ENCODE measurements around the gene TMEM115.

DNA sequence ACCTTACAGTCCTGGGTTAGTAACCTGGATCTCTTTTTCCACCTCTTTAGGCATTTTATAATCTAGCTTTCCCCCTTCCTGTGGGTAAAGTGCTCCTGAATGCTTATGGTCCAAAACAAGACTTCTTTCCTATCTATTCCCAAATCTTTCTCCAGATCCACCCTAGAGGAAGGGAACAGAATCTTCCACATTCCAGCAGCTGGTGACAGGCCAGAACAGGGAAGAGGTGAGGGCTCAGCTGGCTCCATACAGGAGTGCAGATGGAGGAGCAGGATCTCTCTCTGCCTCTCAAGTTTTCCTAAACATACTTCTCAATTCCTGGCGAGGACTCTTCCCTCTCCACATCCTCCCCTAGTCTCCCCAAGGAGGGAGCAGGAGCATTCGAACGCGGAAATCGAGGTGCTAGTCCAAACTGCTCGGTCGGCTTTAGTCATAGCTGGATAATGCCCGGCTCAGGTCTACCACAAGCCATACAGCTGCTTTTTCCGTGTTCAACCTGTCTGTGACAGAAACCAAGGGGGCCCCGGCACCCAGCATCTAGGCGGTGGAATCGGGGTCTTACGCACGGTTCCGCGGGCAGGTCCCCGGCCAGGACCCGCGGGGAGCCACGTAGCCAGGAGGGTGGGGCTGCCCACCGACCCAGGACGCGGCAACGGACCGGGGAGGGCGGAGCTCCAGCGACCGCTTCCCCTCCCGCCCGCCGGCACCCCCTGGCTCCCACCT, 22.7 kb downstream of the TMEM115 start:
- TF ChIP-seq CTCF (conservative IDR thresholded peaks at IDR 0.05; ENCODE audit: low read depth, low read length) (no peak), EZH2 (IDR thresholded peaks at IDR 0.05; ENCODE audit: borderline replicate concordance, low read depth, low read length, poor library complexity, severe bottlenecking) (no peak)
